ENCODE results near the gene LDLRAD3.
A peak's percentile ranks its signal among the peaks of the same experiment; 100 is the strongest.
"Not testable (repeated sequence)": the region's sequence is repeated elsewhere in the genome, so short reads cannot be mapped to it uniquely, and the experiment has no call there.

The LDLRAD3 gene, protein sequence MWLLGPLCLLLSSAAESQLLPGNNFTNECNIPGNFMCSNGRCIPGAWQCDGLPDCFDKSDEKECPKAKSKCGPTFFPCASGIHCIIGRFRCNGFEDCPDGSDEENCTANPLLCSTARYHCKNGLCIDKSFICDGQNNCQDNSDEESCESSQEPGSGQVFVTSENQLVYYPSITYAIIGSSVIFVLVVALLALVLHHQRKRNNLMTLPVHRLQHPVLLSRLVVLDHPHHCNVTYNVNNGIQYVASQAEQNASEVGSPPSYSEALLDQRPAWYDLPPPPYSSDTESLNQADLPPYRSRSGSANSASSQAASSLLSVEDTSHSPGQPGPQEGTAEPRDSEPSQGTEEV

DNA sequence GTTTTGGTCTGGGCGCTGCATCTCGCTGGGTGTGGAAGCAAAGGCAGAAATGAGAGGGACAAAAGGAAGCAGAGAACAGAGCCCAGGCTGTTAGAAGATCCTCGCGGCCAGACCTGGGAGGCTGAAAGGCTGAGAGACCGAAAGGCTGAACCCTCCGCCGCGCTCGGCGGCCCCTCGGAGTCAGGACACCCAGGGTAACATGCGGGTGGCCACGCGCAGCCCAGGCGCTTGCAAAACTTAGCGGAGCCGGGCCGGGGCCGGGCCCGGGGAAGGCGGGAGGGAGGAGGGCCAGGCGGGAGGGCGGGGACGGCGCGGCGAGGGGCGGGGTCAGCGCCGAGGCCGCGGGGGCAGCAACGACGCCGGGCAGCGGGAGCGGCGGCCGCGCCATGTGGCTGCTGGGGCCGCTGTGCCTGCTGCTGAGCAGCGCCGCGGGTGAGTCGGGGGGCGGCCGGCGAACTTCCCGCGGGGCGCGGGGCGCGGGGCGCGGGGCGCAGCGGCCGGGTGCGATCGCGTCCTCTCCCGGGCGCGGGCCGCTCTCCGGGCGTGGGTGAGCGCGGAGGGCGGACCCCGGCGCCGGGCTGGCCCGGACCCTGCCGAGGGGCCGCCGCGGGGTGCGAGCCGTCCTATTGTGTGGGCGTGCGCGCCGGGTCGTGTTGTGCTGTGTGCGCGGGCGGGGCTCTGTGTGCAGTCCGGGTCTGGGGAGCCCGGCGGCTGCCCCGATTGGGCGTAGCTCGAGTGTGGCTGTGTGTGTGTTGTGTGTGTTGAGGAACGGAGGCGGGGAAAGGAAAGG is at the start of gene LDLRAD3:
Gene LDLRAD3 (plus strand): TSS at position 350 of the 790 bp plus-strand sequence. CDS start 37 bp downstream, at position 387.
- Histone ChIP-seq H3K36me3 (replicated peaks) (no peaks in the 10 kb centered on the region), H3K4me1 (peaks cover 4% of the 10 kb centered on the region; the same call in 1 of the 2 replicates), H3K27me3 (ENCODE audit: low read depth) (no peaks in the 10 kb centered on the region), H3K4me3 (peak within 1 kb of the TSS; percentile 47), H3K9me3 (no peaks in the 10 kb centered on the region)
- in situ Hi-C loops (cut with MboI; ENCODE audit: low sequenced_read_pairs), result no loop called here
- peak; percentile 57 to 86 for DNase-seq (ENCODE audit: low spot score in 2 of 2)

DNA sequence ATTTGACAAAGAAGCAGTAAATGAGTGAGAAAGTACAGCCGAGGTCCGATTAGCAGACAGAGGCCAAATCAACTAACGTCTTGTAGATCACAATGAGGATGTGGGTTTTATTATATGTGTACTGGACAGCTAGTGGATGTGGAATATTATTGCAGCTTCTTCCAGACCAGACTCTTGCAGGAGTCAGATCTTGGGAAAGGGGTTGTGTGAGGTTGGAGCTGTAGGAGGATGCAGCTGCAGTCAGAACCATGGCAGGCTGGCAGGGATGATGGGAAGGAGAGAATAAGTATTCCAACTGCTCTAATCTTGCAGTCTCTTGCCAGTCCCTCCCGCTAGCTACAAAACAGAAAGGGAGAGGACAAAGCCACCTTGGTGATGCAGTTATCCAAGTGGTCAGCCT is 46.8 kb upstream of the LDLRAD3 start:
- DNase-seq (ENCODE audit: low spot score in 2 of 2), result no peak
- Histone ChIP-seq H3K9me3 (no peaks in the 10 kb centered on the region), H3K4me3 (no peak overlapping the region), H3K4me1 (no peaks in the 10 kb centered on the region), H3K36me3 (replicated peaks) (no peaks in the 10 kb centered on the region), H3K27me3 (ENCODE audit: low read depth) (no peaks in the 10 kb centered on the region)
- in situ Hi-C loops (cut with MboI; ENCODE audit: low sequenced_read_pairs), result no loop called here

DNA sequence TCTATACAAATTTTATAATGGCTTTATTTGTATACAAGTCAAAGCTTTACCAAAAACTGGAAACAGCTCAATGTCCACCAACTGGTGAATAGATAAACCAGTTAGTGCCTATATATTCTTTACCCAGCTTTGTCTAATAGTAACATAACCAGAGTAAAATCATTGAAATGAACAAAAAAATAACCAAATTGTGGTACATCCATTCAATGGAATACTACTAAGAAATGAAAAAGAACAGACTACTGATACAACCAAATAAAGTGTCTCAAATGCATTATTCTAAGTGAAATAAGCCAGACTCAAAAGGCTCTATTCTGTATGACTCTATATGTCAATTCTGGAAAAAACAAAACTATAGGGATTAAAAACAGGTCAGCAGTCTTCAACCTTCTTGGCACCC is 40.9 kb upstream of the LDLRAD3 start:
- in situ Hi-C loops (cut with MboI; ENCODE audit: low sequenced_read_pairs), result no loop called here
- DNase-seq (ENCODE audit: low spot score in 2 of 2), result no peak
- Histone ChIP-seq H3K4me1 (no peaks in the 10 kb centered on the region), H3K4me3 (no peak overlapping the region), H3K36me3 (replicated peaks) (no peaks in the 10 kb centered on the region), H3K9me3 (no peaks in the 10 kb centered on the region), H3K27me3 (ENCODE audit: low read depth) (no peaks in the 10 kb centered on the region)

DNA sequence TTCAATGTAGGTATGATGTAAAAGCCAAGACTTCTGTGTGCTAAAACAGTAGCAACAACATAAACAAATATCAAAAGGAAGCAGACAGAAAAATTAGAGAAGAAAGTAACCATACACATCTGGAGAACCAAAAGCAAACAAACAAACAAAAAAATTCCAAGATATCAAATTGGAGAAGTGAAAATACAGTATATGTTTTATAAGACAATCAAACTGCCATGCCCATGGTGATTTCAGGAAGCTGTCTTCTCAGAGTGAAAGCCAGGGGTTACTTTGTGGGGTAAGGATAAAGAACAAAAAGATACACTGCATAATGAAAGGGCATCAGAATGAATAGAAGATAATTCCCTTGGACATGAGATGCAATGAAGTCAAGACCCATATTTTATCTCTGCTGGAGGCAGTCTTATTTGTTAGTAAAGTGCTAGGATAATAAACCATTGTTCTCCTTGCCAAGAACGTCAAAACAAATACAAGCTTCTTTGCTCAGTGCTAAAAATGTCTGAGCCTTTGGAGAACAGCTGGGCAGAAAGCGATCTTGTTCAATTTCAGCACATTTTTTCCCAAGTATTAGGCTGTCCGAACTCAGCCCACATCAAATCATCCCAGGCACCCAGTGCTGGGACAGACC is 38.1 kb upstream of the LDLRAD3 start:
- H3K4me3 ChIP-seq, result no peak overlapping the region
- H3K4me1 ChIP-seq, result no peaks in the 10 kb centered on the region
- H3K36me3 ChIP-seq (replicated peaks), result no peaks in the 10 kb centered on the region
- no peaks in the 10 kb centered on the region for H3K9me3 ChIP-seq
- no peaks in the 10 kb centered on the region for H3K27me3 ChIP-seq (ENCODE audit: low read depth)
- no peak for DNase-seq (ENCODE audit: low spot score in 2 of 2)
- in situ Hi-C loops (cut with MboI; ENCODE audit: low sequenced_read_pairs), result no loop called here

DNA sequence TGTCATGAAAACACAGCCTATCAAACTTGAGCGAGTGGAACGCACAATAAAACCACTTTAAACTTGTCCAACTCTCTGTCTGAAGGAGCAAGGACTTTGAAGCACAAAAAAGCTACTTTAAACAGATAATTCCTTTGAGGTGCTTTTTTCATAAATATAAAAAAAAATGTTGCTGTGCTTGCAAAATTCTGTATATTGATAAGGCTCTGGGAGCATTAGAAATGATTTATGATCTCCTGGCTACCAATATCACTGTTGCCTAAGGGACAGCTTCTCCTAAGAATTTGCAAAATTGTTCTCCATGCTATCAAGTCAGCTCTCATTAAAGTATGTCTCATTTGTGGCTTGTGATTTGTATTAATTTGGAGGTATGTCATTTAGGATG is 37.6 kb upstream of the LDLRAD3 start:
- Histone ChIP-seq H3K4me3 (no peak overlapping the region), H3K27me3 (ENCODE audit: low read depth) (no peaks in the 10 kb centered on the region), H3K9me3 (no peaks in the 10 kb centered on the region), H3K4me1 (no peaks in the 10 kb centered on the region), H3K36me3 (replicated peaks) (no peaks in the 10 kb centered on the region)
- in situ Hi-C loops (cut with MboI; ENCODE audit: low sequenced_read_pairs), result no loop called here
- DNase-seq (ENCODE audit: low spot score in 2 of 2), result no peak

DNA sequence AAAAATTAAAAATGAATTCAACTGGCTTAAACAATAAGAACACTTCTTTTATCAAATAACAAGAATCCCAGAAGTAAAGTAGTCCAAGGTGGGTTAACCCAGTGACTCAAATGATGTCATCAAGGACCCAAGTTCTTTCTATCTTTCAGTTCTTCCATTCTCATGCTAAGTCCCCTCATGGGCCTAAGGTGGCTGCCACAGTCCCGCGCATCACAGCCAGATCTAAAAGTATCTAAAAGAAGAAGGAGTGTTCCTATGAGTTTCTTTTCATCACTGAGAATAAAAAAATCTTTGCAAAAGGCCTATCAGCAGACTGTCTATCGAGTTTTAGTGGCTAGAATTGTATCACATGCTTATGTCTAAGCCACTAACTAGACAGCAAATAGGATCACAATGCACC is 37.2 kb upstream of the LDLRAD3 start:
- no peaks in the 10 kb centered on the region for H3K36me3 ChIP-seq (replicated peaks)
- in situ Hi-C loops (cut with MboI; ENCODE audit: low sequenced_read_pairs), result no loop called here
- no peak overlapping the region for H3K4me3 ChIP-seq
- H3K27me3 ChIP-seq (ENCODE audit: low read depth), result no peaks in the 10 kb centered on the region
- H3K4me1 ChIP-seq, result no peaks in the 10 kb centered on the region
- H3K9me3 ChIP-seq, result no peaks in the 10 kb centered on the region
- no peak for DNase-seq (ENCODE audit: low spot score in 2 of 2)

DNA sequence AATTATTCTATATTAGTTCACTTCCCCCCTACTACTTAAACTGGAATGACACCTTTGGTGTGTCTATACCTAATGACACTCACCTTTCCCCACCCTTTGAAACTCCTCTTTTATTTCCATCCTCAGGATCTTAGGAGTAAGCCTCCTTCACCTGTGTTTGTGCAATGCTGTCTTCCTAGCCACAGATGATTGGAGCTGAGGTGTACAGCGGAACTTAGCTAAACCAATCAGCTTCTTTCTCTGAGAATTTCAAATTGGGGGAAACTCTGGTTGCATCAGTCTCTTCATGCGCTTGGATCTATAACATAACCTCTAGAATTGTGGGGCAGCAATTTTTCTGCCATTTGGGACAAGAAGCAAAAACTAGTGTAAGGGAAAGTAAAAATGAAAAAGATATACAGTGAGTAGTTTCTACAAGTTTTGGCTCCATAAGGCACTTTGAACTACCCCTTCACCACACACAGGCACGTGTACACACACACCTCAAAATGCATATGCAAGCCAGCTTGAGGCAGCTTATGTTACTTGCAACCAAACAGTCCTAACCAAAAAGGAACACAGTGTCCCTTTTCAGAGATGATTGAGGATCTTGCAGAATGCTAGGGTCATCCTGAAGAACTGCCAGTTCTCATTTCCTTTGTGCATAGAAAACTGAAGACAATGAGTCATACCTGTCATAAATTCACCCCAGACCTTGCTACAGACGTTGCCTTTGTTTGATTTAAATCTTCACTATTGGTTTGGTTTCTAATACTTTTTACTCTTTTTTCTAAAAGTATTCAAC is 36.0 kb upstream of the LDLRAD3 start:
- no peaks in the 10 kb centered on the region for H3K4me1 ChIP-seq
- no peak overlapping the region for H3K4me3 ChIP-seq
- in situ Hi-C loops (cut with MboI; ENCODE audit: low sequenced_read_pairs), result no loop called here
- no peaks in the 10 kb centered on the region for H3K9me3 ChIP-seq
- no peaks in the 10 kb centered on the region for H3K36me3 ChIP-seq (replicated peaks)
- DNase-seq (ENCODE audit: low spot score in 2 of 2), result no peak
- no peaks in the 10 kb centered on the region for H3K27me3 ChIP-seq (ENCODE audit: low read depth)

DNA sequence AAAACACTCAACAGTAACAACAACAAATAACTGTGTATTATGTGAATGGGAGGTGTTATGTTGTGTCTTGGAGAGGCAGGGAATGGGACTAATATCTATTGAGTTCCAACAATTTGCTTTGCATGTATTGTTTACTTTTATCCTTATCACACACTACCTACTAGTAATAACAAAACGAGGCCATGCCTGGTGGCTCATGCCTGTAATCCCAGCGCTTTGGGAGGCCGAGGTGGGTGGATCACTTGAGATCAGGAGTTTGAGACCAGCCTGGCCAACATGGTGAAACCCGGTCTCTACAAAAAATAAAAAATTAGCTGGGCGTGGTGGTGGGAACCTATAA is 35.5 kb upstream of the LDLRAD3 start:
- in situ Hi-C loops (cut with MboI; ENCODE audit: low sequenced_read_pairs); DNase-seq (ENCODE audit: low spot score in 2 of 2); H3K4me3 ChIP-seq: not testable (repeated sequence)

DNA sequence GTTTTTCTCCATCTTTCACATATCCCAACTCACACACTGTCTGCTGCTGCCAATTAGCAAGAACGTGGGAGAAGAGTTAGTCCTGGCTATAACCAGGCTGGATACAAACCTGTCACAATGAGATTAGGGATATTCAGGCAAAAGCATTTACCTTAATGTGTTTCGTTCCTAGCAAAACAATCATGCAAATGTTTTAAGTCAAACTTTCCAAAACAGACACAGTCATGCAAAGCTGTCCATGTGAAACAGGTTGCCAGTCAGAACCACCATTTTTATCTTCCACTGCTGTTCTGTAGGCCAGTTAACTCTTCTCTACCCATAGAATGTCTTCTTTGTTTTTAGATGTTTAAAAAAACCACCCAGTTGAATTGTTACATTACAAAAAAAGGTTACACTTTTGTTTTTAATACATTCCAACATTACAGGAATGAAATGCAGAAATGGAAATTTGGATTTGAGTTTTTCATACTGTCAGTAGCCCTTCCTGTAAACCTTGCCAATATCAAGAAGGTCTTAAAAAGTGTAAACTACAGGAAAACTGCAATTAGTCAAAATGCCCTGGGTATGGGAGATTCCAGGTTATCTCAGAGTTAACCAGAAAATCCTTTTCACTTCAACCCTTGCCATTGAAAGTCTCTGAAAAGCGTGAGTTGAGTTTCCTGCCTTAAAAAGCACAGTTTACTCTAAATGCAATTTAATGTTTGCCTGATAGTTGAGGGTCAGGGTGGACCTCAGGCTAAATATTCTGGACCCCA is 34.2 kb upstream of the LDLRAD3 start:
- DNase-seq (ENCODE audit: low spot score in 2 of 2), result no peak
- H3K9me3 ChIP-seq, result no peaks in the 10 kb centered on the region
- in situ Hi-C loops (cut with MboI; ENCODE audit: low sequenced_read_pairs), result no loop called here
- no peaks in the 10 kb centered on the region for H3K36me3 ChIP-seq (replicated peaks)
- H3K4me3 ChIP-seq, result no peak overlapping the region
- no peaks in the 10 kb centered on the region for H3K4me1 ChIP-seq
- no peaks in the 10 kb centered on the region for H3K27me3 ChIP-seq (ENCODE audit: low read depth)

More for the DNA sequence above, 35.5 kb upstream of the LDLRAD3 start:
- H3K9me3 ChIP-seq; H3K36me3 ChIP-seq (replicated peaks); H3K27me3 ChIP-seq (ENCODE audit: low read depth); H3K4me1 ChIP-seq: not testable (repeated sequence)

DNA sequence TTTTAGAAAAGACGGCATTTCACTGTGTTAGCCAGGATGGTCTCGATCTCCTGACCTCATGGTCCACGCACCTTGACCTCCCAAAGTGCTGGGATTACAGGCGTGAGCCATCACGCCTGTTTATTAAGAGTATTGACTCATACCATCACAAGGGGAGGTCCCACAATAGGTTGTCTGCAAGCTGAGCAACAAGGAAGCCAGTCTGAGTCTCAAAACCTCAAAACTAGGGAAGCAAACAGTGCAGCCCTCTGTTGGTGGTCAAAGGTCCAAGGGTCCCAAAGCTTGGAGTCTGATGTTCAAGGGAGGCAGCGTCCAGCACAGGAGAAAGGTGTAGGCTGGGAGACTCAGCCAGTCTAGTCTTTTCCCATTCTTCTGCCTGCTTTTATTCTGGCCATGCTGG is 32.8 kb upstream of the LDLRAD3 start:
- H3K4me1 ChIP-seq, result no peaks in the 10 kb centered on the region

DNA sequence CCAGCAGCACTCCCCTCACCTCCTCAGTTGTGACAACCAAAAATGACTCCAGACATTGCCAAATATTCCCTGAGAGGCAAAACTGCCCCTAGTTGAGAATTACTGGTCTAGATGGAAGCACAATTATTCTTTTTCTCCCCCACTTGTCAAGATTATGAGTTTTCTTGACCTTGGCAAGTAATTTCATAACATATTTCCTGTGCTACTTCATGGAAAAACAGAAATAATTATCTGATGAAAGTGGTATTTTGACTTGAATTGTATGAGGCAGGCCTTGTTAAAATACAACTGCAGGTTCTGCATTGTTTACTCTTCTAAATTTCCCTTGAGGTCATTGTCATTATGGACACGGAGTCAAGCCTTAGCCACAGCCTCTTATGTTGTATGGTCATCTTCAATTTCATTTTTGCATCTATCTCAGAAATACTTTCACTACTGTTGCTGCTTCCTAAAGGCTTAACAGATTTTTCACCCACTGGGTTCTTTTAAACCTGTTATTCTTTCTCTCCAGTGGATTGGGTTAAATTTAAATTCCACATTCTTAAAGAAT is 32.2 kb upstream of the LDLRAD3 start:
- DNase-seq (ENCODE audit: low spot score in 2 of 2), result no peak
- H3K4me1 ChIP-seq, result no peaks in the 10 kb centered on the region
- in situ Hi-C loops (cut with MboI; ENCODE audit: low sequenced_read_pairs), result no loop called here
- no peaks in the 10 kb centered on the region for H3K9me3 ChIP-seq
- no peaks in the 10 kb centered on the region for H3K27me3 ChIP-seq (ENCODE audit: low read depth)
- H3K36me3 ChIP-seq (replicated peaks), result no peaks in the 10 kb centered on the region
- no peak overlapping the region for H3K4me3 ChIP-seq

More for the DNA sequence above, 32.8 kb upstream of the LDLRAD3 start:
- Histone ChIP-seq H3K4me3 (no peak overlapping the region), H3K36me3 (replicated peaks) (no peaks in the 10 kb centered on the region), H3K27me3 (ENCODE audit: low read depth) (no peaks in the 10 kb centered on the region), H3K9me3 (no peaks in the 10 kb centered on the region)
- DNase-seq (ENCODE audit: low spot score in 2 of 2), result no peak
- in situ Hi-C loops (cut with MboI; ENCODE audit: low sequenced_read_pairs), result no loop called here

DNA sequence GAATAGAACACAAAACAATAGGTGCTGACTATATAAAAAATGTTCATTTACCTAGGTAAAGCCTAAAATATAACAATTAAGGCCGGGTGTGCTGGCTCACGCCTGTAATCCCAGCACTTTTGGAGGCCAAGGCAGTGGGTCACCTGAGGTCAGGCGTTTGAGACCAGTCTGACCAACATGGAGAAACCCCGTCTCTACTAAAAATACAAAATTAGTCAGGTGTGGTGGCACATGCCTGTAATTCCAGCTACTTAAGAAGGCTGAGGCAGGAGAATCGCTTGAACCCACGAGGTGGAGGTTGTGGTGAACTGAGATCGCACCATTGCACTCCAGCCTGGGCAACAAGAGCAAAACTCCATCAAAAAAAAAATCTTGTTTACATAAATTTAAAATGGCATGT is 31.4 kb upstream of the LDLRAD3 start:
- H3K4me3 ChIP-seq; H3K27me3 ChIP-seq (ENCODE audit: low read depth); DNase-seq (ENCODE audit: low spot score in 2 of 2); H3K4me1 ChIP-seq; in situ Hi-C loops (cut with MboI; ENCODE audit: low sequenced_read_pairs); H3K36me3 ChIP-seq (replicated peaks); H3K9me3 ChIP-seq: not testable (repeated sequence)
